WTC11 (cell line): ENCODE measurements around the gene ZNF343. TPM values are rescaled to one million over a fixed set of nuclear protein-coding genes. Genes with fewer than 3 reads are reported as not detected.

Experiments used
- ATAC-seq: fragments of 200-7000 bp; cut with Tn5 transposase; 2 replicates; pipeline ENCODE4 v1.10.0; 2021; ENCODE audit warnings: mild to moderate bottlenecking, moderate library complexity
- CTCF ChIA-PET: fragments of 300-600 bp; sonication (Branson Sonifier 250); formaldehyde crosslinking; loops from one replicate; lab custom pipeline; 2021; ENCODE audit warnings: antibody characterized with exemption; lab: Charles Lee
- POLR2A ChIA-PET: fragments of 350-600 bp; sonication (Branson Sonifier 250); formaldehyde crosslinking; loops from one replicate; lab custom pipeline; 2021; ENCODE audit warnings: antibody characterized with exemption; lab: Charles Lee
- DNase-seq: peaks from one replicate; pipeline ENCODE4 v3.0.0; 2021; ENCODE audit warnings: low spot score
- H3K27ac Mint-ChIP-seq: 2 replicates; pipeline ENCODE4 v1.8.0; 2021; ENCODE audit warnings: mixed read lengths
- H3K27me3 Mint-ChIP-seq: 2 replicates; pipeline ENCODE4 v1.8.0; 2021; ENCODE audit warnings: low read depth, mild to moderate bottlenecking, moderate library complexity, mixed read lengths
- H3K36me3 Mint-ChIP-seq: 2 replicates; pipeline ENCODE4 v1.8.0; 2021; ENCODE audit warnings: mixed read lengths
- H3K4me1 Mint-ChIP-seq: 2 replicates; pipeline ENCODE4 v1.8.0; 2022; ENCODE audit warnings: mixed read lengths
- H3K4me3 Mint-ChIP-seq: 2 replicates; pipeline ENCODE4 v1.8.0; 2021; ENCODE audit warnings: mild to moderate bottlenecking, moderate library complexity, mixed read lengths
- H3K9me3 Mint-ChIP-seq: 2 replicates; pipeline ENCODE4 v1.8.0; 2021; ENCODE audit warnings: mixed read lengths
- E2F5 ChIP-seq: sonication (generic); formaldehyde crosslinking; IDR thresholded peaks from 2 replicates; pipeline ENCODE4 v1.8.1; 2022; ENCODE audit warnings: mild to moderate bottlenecking, moderate library complexity, missing genetic modification reagents
- ETV6 ChIP-seq: sonication (generic); formaldehyde crosslinking; IDR thresholded peaks from 2 replicates; pipeline ENCODE4 v1.8.1; 2022; ENCODE audit warnings: mild to moderate bottlenecking, missing genetic modification reagents
- FOXJ3 ChIP-seq: sonication (generic); formaldehyde crosslinking; IDR thresholded peaks from 2 replicates; pipeline ENCODE4 v1.9.0; 2021; ENCODE audit warnings: missing genetic modification reagents, mild to moderate bottlenecking, borderline replicate concordance
- FOXK1 ChIP-seq: sonication (generic); formaldehyde crosslinking; IDR thresholded peaks from 2 replicates; pipeline ENCODE4 v1.8.0; 2022; ENCODE audit warnings: mild to moderate bottlenecking, moderate library complexity, missing genetic modification reagents
- FOXP1 ChIP-seq: sonication (generic); formaldehyde crosslinking; IDR thresholded peaks from 2 replicates; pipeline ENCODE4 v1.8.0; 2022; ENCODE audit warnings: missing genetic modification reagents, mild to moderate bottlenecking, moderate library complexity, borderline replicate concordance
- GABPB1 ChIP-seq: sonication (generic); formaldehyde crosslinking; IDR thresholded peaks from 2 replicates; pipeline ENCODE4 v1.8.1; 2023; ENCODE audit warnings: mild to moderate bottlenecking, missing genetic modification reagents
- HMGA2 ChIP-seq: fragments of 250-450 bp; sonication (Bioruptor Pico); IDR thresholded peaks from 2 replicates; pipeline ENCODE4 v1.4.0; 2021; ENCODE audit warnings: mild to moderate bottlenecking, moderate library complexity
- MXD4 ChIP-seq: fragments of 250-450 bp; sonication (Bioruptor Pico); IDR thresholded peaks from 2 replicates; pipeline ENCODE4 v1.8.0; 2021; ENCODE audit warnings: mild to moderate bottlenecking, moderate library complexity, borderline replicate concordance
- NR1H2 ChIP-seq: sonication (generic); formaldehyde crosslinking; IDR thresholded peaks from 2 replicates; pipeline ENCODE4 v1.9.0; 2021; ENCODE audit warnings: mild to moderate bottlenecking, moderate library complexity, missing genetic modification reagents
- RORB ChIP-seq: fragments of 250-450 bp; sonication (Bioruptor Pico); IDR thresholded peaks from 2 replicates; pipeline ENCODE4 v1.9.0; 2021; ENCODE audit warnings: mild to moderate bottlenecking
- SMAD3 ChIP-seq: sonication (generic); formaldehyde crosslinking; IDR thresholded peaks from 2 replicates; pipeline ENCODE4 v1.8.0; 2022; ENCODE audit warnings: missing genetic modification reagents, mild to moderate bottlenecking, borderline replicate concordance
- TCF7 ChIP-seq: sonication (generic); formaldehyde crosslinking; IDR thresholded peaks from 2 replicates; pipeline ENCODE4 v1.8.0; 2022; ENCODE audit warnings: mild to moderate bottlenecking, low read depth, missing genetic modification reagents, moderate library complexity
- TEAD4 ChIP-seq: sonication (generic); formaldehyde crosslinking; IDR thresholded peaks from 2 replicates; pipeline ENCODE4 v1.8.0; 2022; ENCODE audit warnings: mild to moderate bottlenecking, missing genetic modification reagents
- TP53 ChIP-seq: sonication (generic); formaldehyde crosslinking; IDR thresholded peaks from 2 replicates; pipeline ENCODE4 v1.8.1; 2023; ENCODE audit warnings: mild to moderate bottlenecking, missing genetic modification reagents
- ZNF138 ChIP-seq: sonication (generic); formaldehyde crosslinking; conservative IDR thresholded peaks from 2 replicates; pipeline ENCODE4 v1.8.1; 2022; ENCODE audit warnings: mild to moderate bottlenecking, moderate library complexity, missing genetic modification reagents
- ZNF263 ChIP-seq: sonication (generic); formaldehyde crosslinking; IDR thresholded peaks from 2 replicates; pipeline ENCODE4 v1.8.1; 2022; ENCODE audit warnings: low read depth, mild to moderate bottlenecking, moderate library complexity, missing genetic modification reagents
- ZNF396 ChIP-seq: fragments of 250-450 bp; sonication (Bioruptor Pico); IDR thresholded peaks from 2 replicates; pipeline ENCODE4 v1.8.0; 2021; ENCODE audit warnings: mild to moderate bottlenecking, moderate library complexity, borderline replicate concordance
- ZNF416 ChIP-seq: fragments of 250-450 bp; sonication (Bioruptor Pico); IDR thresholded peaks from 2 replicates; pipeline ENCODE4 v1.9.0; 2021; ENCODE audit warnings: mild to moderate bottlenecking, inconsistent platforms
- ZNF425 ChIP-seq: fragments of 250-450 bp; sonication (Bioruptor Pico); conservative IDR thresholded peaks from 2 replicates; pipeline ENCODE4 v1.9.0; 2021; ENCODE audit warnings: mild to moderate bottlenecking
- total RNA-seq: library from RNA; stranded (reverse); gene quantifications from 3 replicates; pipeline ENCODE4 v1.2.3, GENCODE V29; 2021
- TF ChIP-seq, protein P1 (sequence below): fragments of 250-450 bp; sonication (Bioruptor Pico); IDR thresholded peaks from 2 replicates; pipeline ENCODE4 v1.9.0; 2021; ENCODE audit warnings: mild to moderate bottlenecking, borderline replicate concordance
- TF ChIP-seq, protein P2 (sequence below): fragments of 250-450 bp; sonication (Bioruptor Pico); IDR thresholded peaks from 2 replicates; pipeline ENCODE4 v1.8.0; 2021; ENCODE audit warnings: mild to moderate bottlenecking

Gene ZNF343
- total RNA-seq, 1 experiment from 2014 or later = 7.6 TPM

DNA sequence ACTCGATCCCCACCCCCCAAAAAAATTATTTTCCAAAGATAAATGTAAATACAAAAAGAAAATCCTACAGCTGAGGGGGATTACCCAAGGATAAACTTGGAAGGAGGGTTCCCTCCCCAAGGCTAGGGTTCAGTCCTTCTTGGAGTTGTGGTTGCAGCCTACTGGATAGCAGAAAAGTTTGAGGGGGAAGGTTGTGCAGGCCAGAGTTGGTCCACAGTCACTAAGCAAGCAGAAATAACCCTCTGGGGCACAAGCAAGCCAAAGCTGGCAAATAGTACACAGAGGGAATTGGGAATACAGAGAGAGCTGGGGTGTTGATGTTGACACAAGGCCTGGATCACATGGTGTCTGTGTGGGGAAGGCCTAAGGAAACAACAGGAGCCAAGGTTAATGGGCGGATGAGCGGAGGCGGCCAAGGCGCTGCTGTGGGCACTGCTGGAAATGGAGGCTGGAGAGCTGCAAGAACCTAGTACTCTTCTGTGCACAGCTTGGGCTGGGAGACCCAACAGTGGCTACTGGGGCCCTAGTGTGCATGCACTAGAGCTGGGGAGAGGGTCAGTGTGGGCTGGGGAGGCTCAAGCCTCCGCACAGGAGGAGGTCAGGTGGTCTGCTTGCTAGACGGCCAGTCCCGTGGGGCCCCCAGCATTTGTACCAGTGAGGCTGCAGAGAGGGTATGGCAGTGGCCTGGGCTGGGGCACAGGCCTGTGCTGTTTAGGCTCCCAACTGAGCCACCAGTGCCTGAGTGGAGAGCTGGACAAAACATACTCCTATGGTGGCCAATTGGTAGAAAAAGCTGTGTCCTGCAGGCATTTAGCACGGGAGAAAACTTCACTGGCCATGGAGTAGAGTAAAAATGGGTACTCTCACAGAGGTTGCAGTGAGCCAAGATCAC is 32.6 kb downstream of the ZNF343 start:
- DNase-seq = no peak
- Mint-ChIP-seq H3K27ac (no peak overlapping the region), H3K27me3 (no peaks in the 10 kb centered on the region), H3K36me3 (peaks cover 10% of the 10 kb centered on the region; the same call in 1 of the 2 replicates), H3K4me3 (no peak overlapping the region)
- POLR2A ChIA-PET = no interaction called here
- CTCF ChIA-PET = interaction anchor here (0.7 to 2.6 kb wide), 10 partner anchors 19 to 303 kb away, joined by 3 to 26 read pairs (median 5); no protein-coding TSS in a partner anchor
- TF ChIP-seq NR1H2 (CRISPR knock-in tag) (no peak), E2F5 (no peak), ETV6 (CRISPR knock-in tag) (no peak), FOXJ3 (CRISPR knock-in tag) (no peak), GABPB1 (peak; percentile 64; the same call in 1 of the 2 replicates)
- TF ChIP-seq, protein P1, sequence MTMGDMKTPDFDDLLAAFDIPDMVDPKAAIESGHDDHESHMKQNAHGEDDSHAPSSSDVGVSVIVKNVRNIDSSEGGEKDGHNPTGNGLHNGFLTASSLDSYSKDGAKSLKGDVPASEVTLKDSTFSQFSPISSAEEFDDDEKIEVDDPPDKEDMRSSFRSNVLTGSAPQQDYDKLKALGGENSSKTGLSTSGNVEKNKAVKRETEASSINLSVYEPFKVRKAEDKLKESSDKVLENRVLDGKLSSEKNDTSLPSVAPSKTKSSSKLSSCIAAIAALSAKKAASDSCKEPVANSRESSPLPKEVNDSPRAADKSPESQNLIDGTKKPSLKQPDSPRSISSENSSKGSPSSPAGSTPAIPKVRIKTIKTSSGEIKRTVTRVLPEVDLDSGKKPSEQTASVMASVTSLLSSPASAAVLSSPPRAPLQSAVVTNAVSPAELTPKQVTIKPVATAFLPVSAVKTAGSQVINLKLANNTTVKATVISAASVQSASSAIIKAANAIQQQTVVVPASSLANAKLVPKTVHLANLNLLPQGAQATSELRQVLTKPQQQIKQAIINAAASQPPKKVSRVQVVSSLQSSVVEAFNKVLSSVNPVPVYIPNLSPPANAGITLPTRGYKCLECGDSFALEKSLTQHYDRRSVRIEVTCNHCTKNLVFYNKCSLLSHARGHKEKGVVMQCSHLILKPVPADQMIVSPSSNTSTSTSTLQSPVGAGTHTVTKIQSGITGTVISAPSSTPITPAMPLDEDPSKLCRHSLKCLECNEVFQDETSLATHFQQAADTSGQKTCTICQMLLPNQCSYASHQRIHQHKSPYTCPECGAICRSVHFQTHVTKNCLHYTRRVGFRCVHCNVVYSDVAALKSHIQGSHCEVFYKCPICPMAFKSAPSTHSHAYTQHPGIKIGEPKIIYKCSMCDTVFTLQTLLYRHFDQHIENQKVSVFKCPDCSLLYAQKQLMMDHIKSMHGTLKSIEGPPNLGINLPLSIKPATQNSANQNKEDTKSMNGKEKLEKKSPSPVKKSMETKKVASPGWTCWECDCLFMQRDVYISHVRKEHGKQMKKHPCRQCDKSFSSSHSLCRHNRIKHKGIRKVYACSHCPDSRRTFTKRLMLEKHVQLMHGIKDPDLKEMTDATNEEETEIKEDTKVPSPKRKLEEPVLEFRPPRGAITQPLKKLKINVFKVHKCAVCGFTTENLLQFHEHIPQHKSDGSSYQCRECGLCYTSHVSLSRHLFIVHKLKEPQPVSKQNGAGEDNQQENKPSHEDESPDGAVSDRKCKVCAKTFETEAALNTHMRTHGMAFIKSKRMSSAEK = no peak
- TF ChIP-seq, all 79 proteins: peak for 1
- H3K4me1 Mint-ChIP-seq = peaks cover 26% of the 10 kb centered on the region
- peak; percentile 24 for ATAC-seq
- peaks cover 8% of the 10 kb centered on the region; the same call in 1 of the 2 replicates for H3K9me3 Mint-ChIP-seq

- no peaks in the 10 kb centered on the region for H3K9me3 Mint-ChIP-seq
- DNase-seq = no peak
- H3K4me1 Mint-ChIP-seq = peaks cover 41% of the 10 kb centered on the region
- TF ChIP-seq ZNF396 (CRISPR knock-in tag) = no peak
- TF ChIP-seq SMAD3 (CRISPR knock-in tag) = no peak
- no peak overlapping the region for H3K27ac Mint-ChIP-seq
- no peak overlapping the region for H3K4me3 Mint-ChIP-seq
- peaks cover 16% of the 10 kb centered on the region for H3K36me3 Mint-ChIP-seq
- ChIA-PET POLR2A (no interaction called here), CTCF (no interaction called here)
- ATAC-seq = no peak
- no peaks in the 10 kb centered on the region; the same call in 1 of the 2 replicates for H3K27me3 Mint-ChIP-seq
These were observed 35.2 kb downstream of the ZNF343 start for GRCh38 chr20:2473516-2473915.

- peaks cover 44% of the 10 kb centered on the region for H3K36me3 Mint-ChIP-seq
- ATAC-seq = peak; percentile 99
- DNase-seq = peak; percentile 95
- H3K27ac Mint-ChIP-seq = peak within 1 kb of the TSS; percentile 100
- no peaks in the 10 kb centered on the region for H3K9me3 Mint-ChIP-seq
- H3K4me1 Mint-ChIP-seq = peaks cover 38% of the 10 kb centered on the region
- no peaks in the 10 kb centered on the region; the same call in 1 of the 2 replicates for H3K27me3 Mint-ChIP-seq
- peak within 1 kb of the TSS; percentile 99 for H3K4me3 Mint-ChIP-seq
- CTCF ChIA-PET = interaction anchor here (0.9 to 1.7 kb wide), 6 partner anchors 15 to 263 kb away, joined by 3 to 14 read pairs (median 4); no protein-coding TSS in a partner anchor
- POLR2A ChIA-PET = interaction anchor here (0.9 to 1.3 kb wide), 6 partner anchors 10 to 263 kb away, joined by 3 to 6 read pairs (median 6); partner anchors contain the start of genes NOP56 and ZNF343
- TF ChIP-seq MXD4 (CRISPR knock-in tag) = no peak
- TF ChIP-seq ZNF425 (CRISPR knock-in tag) = no peak
- 0 out of 2 replicates have a peak, but pooled peaks have one; percentile 34 for TF ChIP-seq HMGA2 (CRISPR knock-in tag)
- peak; percentile 68; the same call in 1 of the 2 replicates for TF ChIP-seq TP53 (CRISPR knock-in tag)
- TF ChIP-seq ZNF416 (CRISPR knock-in tag) = no peak
- TF ChIP-seq FOXP1 = peak; percentile 90
- TF ChIP-seq, protein P2, sequence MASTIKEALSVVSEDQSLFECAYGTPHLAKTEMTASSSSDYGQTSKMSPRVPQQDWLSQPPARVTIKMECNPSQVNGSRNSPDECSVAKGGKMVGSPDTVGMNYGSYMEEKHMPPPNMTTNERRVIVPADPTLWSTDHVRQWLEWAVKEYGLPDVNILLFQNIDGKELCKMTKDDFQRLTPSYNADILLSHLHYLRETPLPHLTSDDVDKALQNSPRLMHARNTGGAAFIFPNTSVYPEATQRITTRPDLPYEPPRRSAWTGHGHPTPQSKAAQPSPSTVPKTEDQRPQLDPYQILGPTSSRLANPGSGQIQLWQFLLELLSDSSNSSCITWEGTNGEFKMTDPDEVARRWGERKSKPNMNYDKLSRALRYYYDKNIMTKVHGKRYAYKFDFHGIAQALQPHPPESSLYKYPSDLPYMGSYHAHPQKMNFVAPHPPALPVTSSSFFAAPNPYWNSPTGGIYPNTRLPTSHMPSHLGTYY = peak; percentile 48; the same call in 1 of the 2 replicates
- TF ChIP-seq ZNF263 (CRISPR knock-in tag) = no peak
- no peak for TF ChIP-seq TEAD4 (CRISPR knock-in tag)
- TF ChIP-seq GABPB1 = peak; percentile 96
- TF ChIP-seq FOXK1 = peak; percentile 77; the same call in 1 of the 2 replicates
- no peak for TF ChIP-seq RORB (CRISPR knock-in tag)
- TF ChIP-seq TCF7 = no peak
- no peak for TF ChIP-seq ZNF138 (CRISPR knock-in tag)
These were observed 38.1 kb downstream of the ZNF343 start, which contains the start of gene SNRPB for GRCh38 chr20:2470423-2471193. TSS of gene SNRPB (minus strand) at chr20:2470789. CDS start at chr20:2470690, 99 bp downstream.
